A673 (cell line): ENCODE data around the gene SCYL3.

Experiments
- EZH2 ChIP-seq: fragments of 200-600 bp; sonication (generic); IDR thresholded peaks from 2 replicates; pipeline ENCODE4 v1.6.1; 2017; ENCODE audit warnings: borderline replicate concordance, low read depth, mild to moderate bottlenecking, mixed read lengths, antibody characterized with exemption, low read length; ENCODE audit not compliant: poor library complexity, severe bottlenecking
- TF ChIP-seq, protein P1 (sequence below): fragments of 300-800, 200-600 bp; sonication (generic); conservative IDR thresholded peaks from 2 replicates; pipeline ENCODE4 v1.5.1; 2017; ENCODE audit warnings: low read depth, mild to moderate bottlenecking, antibody characterized with exemption, low read length, moderate library complexity, mixed read lengths

DNA sequence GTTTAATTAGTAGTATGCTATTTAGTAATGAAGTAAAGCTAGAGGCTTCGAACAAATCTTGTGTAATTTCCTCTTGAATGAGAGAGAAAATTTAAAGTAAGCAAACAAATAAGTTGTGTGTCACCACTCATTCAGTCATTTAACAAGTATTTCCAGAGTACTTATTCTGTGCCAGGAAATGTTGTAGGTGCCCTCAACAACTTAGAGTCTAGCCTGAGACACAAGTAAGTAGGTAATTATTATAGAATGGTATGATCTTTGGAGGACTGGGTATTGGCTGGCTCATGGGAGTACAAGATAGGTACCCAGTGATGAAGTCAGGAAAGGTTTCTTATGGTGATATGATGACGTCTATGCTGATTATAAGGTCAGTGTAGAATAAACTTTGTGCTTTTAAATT is 81.6 kb downstream of the SCYL3 start:
- TF ChIP-seq, protein P1, sequence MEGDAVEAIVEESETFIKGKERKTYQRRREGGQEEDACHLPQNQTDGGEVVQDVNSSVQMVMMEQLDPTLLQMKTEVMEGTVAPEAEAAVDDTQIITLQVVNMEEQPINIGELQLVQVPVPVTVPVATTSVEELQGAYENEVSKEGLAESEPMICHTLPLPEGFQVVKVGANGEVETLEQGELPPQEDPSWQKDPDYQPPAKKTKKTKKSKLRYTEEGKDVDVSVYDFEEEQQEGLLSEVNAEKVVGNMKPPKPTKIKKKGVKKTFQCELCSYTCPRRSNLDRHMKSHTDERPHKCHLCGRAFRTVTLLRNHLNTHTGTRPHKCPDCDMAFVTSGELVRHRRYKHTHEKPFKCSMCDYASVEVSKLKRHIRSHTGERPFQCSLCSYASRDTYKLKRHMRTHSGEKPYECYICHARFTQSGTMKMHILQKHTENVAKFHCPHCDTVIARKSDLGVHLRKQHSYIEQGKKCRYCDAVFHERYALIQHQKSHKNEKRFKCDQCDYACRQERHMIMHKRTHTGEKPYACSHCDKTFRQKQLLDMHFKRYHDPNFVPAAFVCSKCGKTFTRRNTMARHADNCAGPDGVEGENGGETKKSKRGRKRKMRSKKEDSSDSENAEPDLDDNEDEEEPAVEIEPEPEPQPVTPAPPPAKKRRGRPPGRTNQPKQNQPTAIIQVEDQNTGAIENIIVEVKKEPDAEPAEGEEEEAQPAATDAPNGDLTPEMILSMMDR, result no peak
- TF ChIP-seq EZH2, result no peak
